ENCODE data around the gene NGEF.

NGEF gene

GRCh38 chr2:232901736-232902578 is 111.1 kb downstream of the NGEF start:
- no peaks in the 10 kb centered on the region for H3K9me3 ChIP-seq (ENCODE audit: low read length)
- TF ChIP-seq, protein P1, sequence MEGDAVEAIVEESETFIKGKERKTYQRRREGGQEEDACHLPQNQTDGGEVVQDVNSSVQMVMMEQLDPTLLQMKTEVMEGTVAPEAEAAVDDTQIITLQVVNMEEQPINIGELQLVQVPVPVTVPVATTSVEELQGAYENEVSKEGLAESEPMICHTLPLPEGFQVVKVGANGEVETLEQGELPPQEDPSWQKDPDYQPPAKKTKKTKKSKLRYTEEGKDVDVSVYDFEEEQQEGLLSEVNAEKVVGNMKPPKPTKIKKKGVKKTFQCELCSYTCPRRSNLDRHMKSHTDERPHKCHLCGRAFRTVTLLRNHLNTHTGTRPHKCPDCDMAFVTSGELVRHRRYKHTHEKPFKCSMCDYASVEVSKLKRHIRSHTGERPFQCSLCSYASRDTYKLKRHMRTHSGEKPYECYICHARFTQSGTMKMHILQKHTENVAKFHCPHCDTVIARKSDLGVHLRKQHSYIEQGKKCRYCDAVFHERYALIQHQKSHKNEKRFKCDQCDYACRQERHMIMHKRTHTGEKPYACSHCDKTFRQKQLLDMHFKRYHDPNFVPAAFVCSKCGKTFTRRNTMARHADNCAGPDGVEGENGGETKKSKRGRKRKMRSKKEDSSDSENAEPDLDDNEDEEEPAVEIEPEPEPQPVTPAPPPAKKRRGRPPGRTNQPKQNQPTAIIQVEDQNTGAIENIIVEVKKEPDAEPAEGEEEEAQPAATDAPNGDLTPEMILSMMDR (IDR thresholded peaks at IDR 0.05; ENCODE audit: low read length): no peak
- TF ChIP-seq EZH2 (IDR thresholded peaks at IDR 0.05; ENCODE audit: borderline replicate concordance, low read length): no peak
- H3F3A ChIP-seq (ENCODE audit: insufficient read depth, low read length): no peaks in the 10 kb centered on the region
- no peaks in the 10 kb centered on the region for H3K79me2 ChIP-seq (ENCODE audit: insufficient read depth, low read length)
- no peak overlapping the region for H3K4me3 ChIP-seq (ENCODE audit: low read depth, low read length, poor library complexity, severe bottlenecking)
- H3K9me2 ChIP-seq (ENCODE audit: low read depth, low read length): no peaks in the 10 kb centered on the region
- no peaks in the 10 kb centered on the region for H4K20me1 ChIP-seq (ENCODE audit: insufficient read depth, low read length)
- H2AFZ ChIP-seq (ENCODE audit: low read length): no peak overlapping the region
- H3K4me2 ChIP-seq (ENCODE audit: low read length): no peak overlapping the region
- H3K9ac ChIP-seq (ENCODE audit: low read length): no peak overlapping the region
- no peak overlapping the region for H3K27ac ChIP-seq (ENCODE audit: low read depth, low read length, poor library complexity, severe bottlenecking)
- no peaks in the 10 kb centered on the region for H3K4me1 ChIP-seq (ENCODE audit: insufficient read depth, low read length, severe bottlenecking)
- 0 out of 2 replicates have a peak, but pooled peaks cover 8% of the 10 kb centered on the region for H3K27me3 ChIP-seq (ENCODE audit: insufficient read depth, low read length)
- H3K36me3 ChIP-seq (ENCODE audit: insufficient read depth, low read length): no peaks in the 10 kb centered on the region

DNA sequence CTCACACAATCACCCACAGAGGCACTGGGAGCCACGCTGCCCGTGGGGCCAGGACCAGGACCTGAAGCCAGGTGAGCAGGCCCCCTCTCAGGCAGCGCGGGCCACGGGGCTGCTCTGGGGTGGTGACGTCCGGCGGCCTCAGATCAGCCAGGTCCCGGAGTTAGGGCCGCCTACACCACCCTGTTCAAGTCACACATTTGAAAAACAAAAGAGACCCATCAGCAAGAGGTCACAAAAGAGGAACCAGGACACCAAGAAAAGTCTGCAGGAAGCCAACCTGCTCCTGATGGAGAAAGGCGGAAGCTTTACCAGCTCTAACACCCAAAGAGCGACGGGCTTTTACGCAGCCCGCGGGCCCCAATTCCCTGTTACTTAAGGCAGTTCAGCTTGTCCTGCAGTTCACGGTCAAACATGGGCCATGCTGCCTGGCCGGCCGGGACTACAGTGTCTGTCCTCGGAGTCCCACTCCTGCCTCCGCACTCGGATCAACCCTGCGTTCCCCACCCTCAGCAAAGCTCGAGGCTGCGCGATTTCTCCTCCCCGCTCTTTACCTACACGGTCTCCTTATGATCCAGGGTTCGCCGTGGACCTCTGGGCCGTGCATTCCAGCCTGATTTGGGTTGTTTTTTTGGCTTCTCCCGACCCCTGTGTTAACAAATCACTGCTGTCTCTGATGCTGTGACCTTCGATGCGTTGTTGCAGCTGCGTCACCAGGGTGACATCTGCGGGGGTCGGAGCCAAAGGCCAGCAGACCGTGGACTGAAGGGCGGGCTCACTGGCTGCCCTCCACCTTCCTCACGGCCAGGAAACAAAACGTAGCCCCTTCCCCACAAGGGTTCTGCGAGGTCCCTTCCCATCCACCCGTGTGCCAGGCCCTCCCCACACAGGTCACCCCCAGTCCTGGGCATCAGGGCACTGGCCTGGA is 112.0 kb downstream of the NGEF start:
- Histone ChIP-seq H3K9me3 (ENCODE audit: low read length) (no peaks in the 10 kb centered on the region), H3F3A (ENCODE audit: insufficient read depth, low read length) (no peaks in the 10 kb centered on the region), H2AFZ (ENCODE audit: low read length) (no peak overlapping the region), H3K27ac (ENCODE audit: low read depth, low read length, poor library complexity, severe bottlenecking) (no peak overlapping the region), H3K27me3 (ENCODE audit: insufficient read depth, low read length) (peaks cover 8% of the 10 kb centered on the region; the same call in 1 of the 2 replicates), H3K4me1 (ENCODE audit: insufficient read depth, low read length, severe bottlenecking) (no peaks in the 10 kb centered on the region), H3K4me3 (ENCODE audit: low read depth, low read length, poor library complexity, severe bottlenecking) (no peak overlapping the region), H3K9me2 (ENCODE audit: low read depth, low read length) (no peaks in the 10 kb centered on the region), H3K79me2 (ENCODE audit: insufficient read depth, low read length) (no peaks in the 10 kb centered on the region), H3K4me2 (ENCODE audit: low read length) (no peak overlapping the region), H4K20me1 (ENCODE audit: insufficient read depth, low read length) (no peaks in the 10 kb centered on the region), H3K9ac (ENCODE audit: low read length) (no peak overlapping the region), H3K36me3 (ENCODE audit: insufficient read depth, low read length) (no peaks in the 10 kb centered on the region)
- no peak for TF ChIP-seq EZH2 (IDR thresholded peaks at IDR 0.05; ENCODE audit: borderline replicate concordance, low read length)
- TF ChIP-seq, protein P1 (IDR thresholded peaks at IDR 0.05; ENCODE audit: low read length): no peak

DNA sequence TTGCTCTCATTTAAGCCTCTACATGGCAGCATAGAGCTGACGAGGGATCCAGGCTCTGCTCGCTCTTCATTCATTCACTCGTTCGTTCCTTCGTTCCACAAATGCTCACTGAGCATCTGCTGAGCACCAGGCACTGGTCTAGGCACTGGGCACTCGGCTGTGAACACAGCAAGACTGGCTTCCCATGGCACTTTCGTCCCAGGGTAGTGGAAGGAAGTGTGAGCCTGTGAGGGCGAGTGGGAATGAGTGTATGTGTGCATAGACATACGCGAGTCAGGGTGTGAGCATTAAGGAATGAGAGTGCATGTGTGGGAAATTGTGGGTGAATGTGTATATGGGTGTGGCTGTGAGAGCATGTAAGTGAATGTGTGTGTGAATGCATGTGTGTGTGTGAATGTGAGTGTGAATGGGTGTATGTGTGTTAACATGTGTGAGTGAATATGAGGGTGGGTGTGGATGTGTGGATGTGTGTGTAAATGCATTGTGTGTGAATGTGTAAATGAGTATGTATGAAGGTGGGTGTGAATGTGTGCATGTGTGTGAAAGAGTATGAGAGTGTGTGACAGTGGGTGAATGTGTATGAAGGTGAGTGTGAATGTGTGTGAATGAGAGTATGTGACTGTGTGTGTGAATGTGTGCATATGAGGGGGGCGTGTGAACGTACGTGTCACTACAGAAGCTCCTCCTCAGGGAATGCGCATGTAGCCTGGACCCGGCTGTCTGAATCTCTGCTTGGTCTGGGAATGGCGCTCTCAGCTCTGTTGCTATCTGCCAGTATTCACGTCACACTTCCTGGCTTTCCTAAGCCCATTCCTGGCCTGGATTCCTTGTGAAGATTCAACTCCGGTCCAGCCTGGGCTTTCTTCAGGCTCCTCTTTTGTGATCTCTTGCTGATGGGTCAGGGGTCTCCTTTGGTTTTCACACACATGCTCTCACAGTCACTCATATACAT is 114.2 kb downstream of the NGEF start:
- no peak overlapping the region for H3K4me2 ChIP-seq (ENCODE audit: low read length)
- H3K9ac ChIP-seq (ENCODE audit: low read length): no peak overlapping the region
- H3K4me1 ChIP-seq (ENCODE audit: insufficient read depth, low read length, severe bottlenecking): no peaks in the 10 kb centered on the region
- no peak overlapping the region for H2AFZ ChIP-seq (ENCODE audit: low read length)
- H3K36me3 ChIP-seq (ENCODE audit: insufficient read depth, low read length): no peaks in the 10 kb centered on the region
- peaks cover 16% of the 10 kb centered on the region; the same call in 1 of the 2 replicates for H3K27me3 ChIP-seq (ENCODE audit: insufficient read depth, low read length)
- H3K4me3 ChIP-seq (ENCODE audit: low read depth, low read length, poor library complexity, severe bottlenecking): no peak overlapping the region
- no peak overlapping the region for H3K27ac ChIP-seq (ENCODE audit: low read depth, low read length, poor library complexity, severe bottlenecking)
- H3F3A ChIP-seq (ENCODE audit: insufficient read depth, low read length): no peaks in the 10 kb centered on the region
- no peaks in the 10 kb centered on the region for H3K9me3 ChIP-seq (ENCODE audit: low read length)
- TF ChIP-seq, protein P1 (IDR thresholded peaks at IDR 0.05; ENCODE audit: low read length): no peak
- TF ChIP-seq EZH2 (IDR thresholded peaks at IDR 0.05; ENCODE audit: borderline replicate concordance, low read length): no peak
- H3K79me2 ChIP-seq (ENCODE audit: insufficient read depth, low read length): no peaks in the 10 kb centered on the region
- no peaks in the 10 kb centered on the region for H4K20me1 ChIP-seq (ENCODE audit: insufficient read depth, low read length)
- no peaks in the 10 kb centered on the region for H3K9me2 ChIP-seq (ENCODE audit: low read depth, low read length)

Data from OCI-LY1 (cell line).